Erythroblast (primary cell): ENCODE measurements around the gene RALGPS2.

Experiments used
- GATA1 ChIP-seq: IDR thresholded peaks from 2 replicates; pipeline ENCODE4 v1.6.1; 2011; ENCODE audit warnings: low read depth, mild to moderate bottlenecking, control low read depth, low read length, moderate library complexity
- POLR2A ChIP-seq: IDR thresholded peaks from 2 replicates; pipeline ENCODE4 v1.6.1; 2011; ENCODE audit warnings: mild to moderate bottlenecking, low read length

GRCh38 chr1:178926046-178926445, 201.0 kb downstream of the RALGPS2 start:
- TF ChIP-seq POLR2A, result no peak
- no peak for TF ChIP-seq GATA1
